Keratinocyte (primary cell): ENCODE measurements around the gene BAZ2B. TPM values are rescaled to one million over a fixed set of nuclear protein-coding genes. Genes with fewer than 3 reads are reported as not detected.

Source experiments
- DNase-seq: peaks from one replicate; pipeline ENCODE4 v3.0.0-alpha.2; 2011; ENCODE audit warnings: low read depth, missing footprints, low spot score
- FAIRE-seq: peaks from 2 replicates; lab custom pipeline; 2011; peaks lifted over from hg19 to GRCh38; lab: Jason Lieb, UNC
- H2AFZ ChIP-seq: 2 replicates; pipeline ENCODE4 v1.6.0; 2012; ENCODE audit warnings: low read length, control low read depth, inconsistent platforms; ENCODE audit not compliant: control insufficient read depth
- H3K27ac ChIP-seq: 2 replicates; pipeline ENCODE4 v1.5.1; 2011; ENCODE audit warnings: low read length; ENCODE audit not compliant: control insufficient read depth, insufficient read depth
- H3K27me3 ChIP-seq: 3 replicates; pipeline ENCODE4 v1.6.0; 2011; ENCODE audit warnings: low read length; ENCODE audit not compliant: control insufficient read depth, insufficient read depth; ENCODE audit errors: extremely low read depth
- H3K36me3 ChIP-seq, 2 experiments: 2 replicates in 1 of 2; 3 replicates in 1 of 2; pipeline ENCODE4 v1.5.1; 2011; ENCODE audit warnings: low read length in 2 of 2, mild to moderate bottlenecking in 1 of 2; ENCODE audit not compliant: control insufficient read depth in 2 of 2, insufficient read depth in 2 of 2; ENCODE audit errors: extremely low read depth in 1 of 2
- H3K4me1 ChIP-seq: 3 replicates; pipeline ENCODE4 v1.5.1; 2011; ENCODE audit warnings: low read length; ENCODE audit not compliant: control insufficient read depth, insufficient read depth; ENCODE audit errors: extremely low read depth
- H3K4me2 ChIP-seq: 3 replicates; pipeline ENCODE4 v1.6.0; 2011; ENCODE audit warnings: low read depth, low read length; ENCODE audit not compliant: control insufficient read depth, insufficient read depth; ENCODE audit errors: extremely low read depth
- H3K4me3 ChIP-seq, 3 experiments: fragments of 200-600 bp in 1 of 3; sonication (generic) in 1 of 3; 2 replicates in 2 of 3; 3 replicates in 1 of 3; pipeline ENCODE4 v1.5.1; 2011 to 2016; ENCODE audit warnings: low read length in 3 of 3, mild to moderate bottlenecking in 3 of 3, control low read depth in 2 of 3, inconsistent platforms in 1 of 3, low read depth in 1 of 3, mixed read lengths in 1 of 3, mixed run types in 1 of 3, moderate library complexity in 1 of 3; ENCODE audit not compliant: control insufficient read depth in 2 of 3, insufficient read depth in 2 of 3; ENCODE audit errors: extremely low read depth in 1 of 3
- H3K79me2 ChIP-seq: 2 replicates; pipeline ENCODE4 v1.6.0; 2012; ENCODE audit warnings: low read length; ENCODE audit not compliant: control insufficient read depth, insufficient read depth
- H3K9ac ChIP-seq: 3 replicates; pipeline ENCODE4 v1.6.0; 2011; ENCODE audit warnings: low read length; ENCODE audit not compliant: control insufficient read depth, insufficient read depth; ENCODE audit errors: extremely low read depth
- H3K9me1 ChIP-seq: 3 replicates; pipeline ENCODE4 v1.6.0; 2011; ENCODE audit warnings: low read length; ENCODE audit not compliant: control insufficient read depth, insufficient read depth; ENCODE audit errors: extremely low read depth
- H3K9me3 ChIP-seq: 2 replicates; pipeline ENCODE4 v1.5.1; 2012; ENCODE audit warnings: low read depth, low read length; ENCODE audit not compliant: control insufficient read depth
- H4K20me1 ChIP-seq: 3 replicates; pipeline ENCODE4 v1.6.0; 2011; ENCODE audit warnings: low read length; ENCODE audit not compliant: control insufficient read depth, insufficient read depth; ENCODE audit errors: extremely low read depth
- CTCF ChIP-seq, 3 experiments: IDR thresholded peaks in 1 of 3; conservative IDR thresholded peaks in 1 of 3; optimal IDR thresholded peaks in 1 of 3; 2 replicates in 2 of 3; 3 replicates in 1 of 3; pipeline versions ENCODE3 to v1.5.1; 2011; ENCODE audit warnings: low read length in 3 of 3, mild to moderate bottlenecking in 3 of 3, moderate library complexity in 2 of 3, control low read depth in 1 of 3, inconsistent platforms in 1 of 3; ENCODE audit not compliant: insufficient read depth in 2 of 3; ENCODE audit errors: extremely low read depth in 1 of 3
- EZH2 ChIP-seq: IDR thresholded peaks from one replicate; pipeline ENCODE4 v1.6.1; 2012; ENCODE audit warnings: inconsistent platforms, mild to moderate bottlenecking, low read length, moderate library complexity
- dilution Hi-C: fragments of 300-500 bp; cut with MboI; formaldehyde crosslinking; loops from one replicate; pipeline ENCODE4 v1.7.0; 2020; ENCODE audit warnings: low sequenced_read_pairs; ENCODE audit not compliant: extremely low pct_ligation_motif_present
- polyA plus RNA-seq, 5 experiments: library from polyadenylated mRNA; depleted of rRNA in 3 of 5; stranded (reverse) in 3 of 5; stranded (forward) in 1 of 5; unstranded in 1 of 5; fragments of >200 nt; gene quantifications; 1 replicate in 1 of 5; 2 replicates in 3 of 5; 3 replicates in 1 of 5; pipeline versions ENCODE4 v1.2.1 to v1.2.3, GENCODE V29; 2011 to 2012; ENCODE audit warnings: missing spikeins in 2 of 5, low read depth in 1 of 5, low replicate concordance in 1 of 5

The BAZ2B gene
- polyA plus RNA-seq, 1 donor (not counting 4 experiments of a cell fraction or from before 2014, with no cell fraction given) = 27.0 TPM

- H3K4me2 ChIP-seq = no peak overlapping the region
- H4K20me1 ChIP-seq = no peaks in the 10 kb centered on the region
- no peak for TF ChIP-seq EZH2
- no peak for TF ChIP-seq CTCF (optimal IDR thresholded peaks at IDR 0.05 in 1 of 3, IDR thresholded peaks at IDR 0.05 in 1 of 3, conservative IDR thresholded peaks at IDR 0.05 in 1 of 3; ENCODE audit: extremely low read depth in 1 of 3, insufficient read depth in 2 of 3, low read length in 3 of 3)
Observed at GRCh38 chr2:159573294-159573693, 43.1 kb downstream of the BAZ2B start.

GRCh38 chr2:159572459-159572858 is 43.9 kb downstream of the BAZ2B start:
- Histone ChIP-seq H3K9ac (no peak overlapping the region), H3K9me3 (no peaks in the 10 kb centered on the region), H3K79me2 (peaks cover under 1% of the 10 kb centered on the region), H2AFZ (no peak overlapping the region), H3K27me3 (no peaks in the 10 kb centered on the region), H3K27ac (no peak overlapping the region), H3K4me3 (no peak overlapping the region), H3K9me1 (no peaks in the 10 kb centered on the region), H3K4me1 (no peaks in the 10 kb centered on the region), H3K36me3 (peaks cover 0 to 2% of the 10 kb centered on the region in 2 experiments), H4K20me1 (no peaks in the 10 kb centered on the region), H3K4me2 (no peak overlapping the region)
- no peak for DNase-seq
- FAIRE-seq = no peak
- TF ChIP-seq EZH2 (no peak), CTCF (optimal IDR thresholded peaks at IDR 0.05 in 1 of 3, IDR thresholded peaks at IDR 0.05 in 1 of 3, conservative IDR thresholded peaks at IDR 0.05 in 1 of 3; ENCODE audit: extremely low read depth in 1 of 3, insufficient read depth in 2 of 3, low read length in 3 of 3) (no peak)
- dilution Hi-C loops = no loop called here

More at GRCh38 chr2:159573294-159573693, 43.1 kb downstream of the BAZ2B start:
- Histone ChIP-seq H3K9me1 (no peaks in the 10 kb centered on the region), H2AFZ (no peak overlapping the region), H3K4me3 (no peak overlapping the region), H3K9me3 (no peaks in the 10 kb centered on the region), H3K27me3 (no peaks in the 10 kb centered on the region), H3K4me1 (no peaks in the 10 kb centered on the region), H3K79me2 (peaks cover 1% of the 10 kb centered on the region), H3K27ac (no peak overlapping the region), H3K9ac (no peak overlapping the region), H3K36me3 (peaks cover 0 to 2% of the 10 kb centered on the region in 2 experiments)
- DNase-seq (no peak), FAIRE-seq (peak; percentile 51)
- dilution Hi-C loops = no loop called here
